WTC11 (cell line): ENCODE measurements around the gene CNDP2. TPM values are rescaled to one million over a fixed set of nuclear protein-coding genes. Genes with fewer than 3 reads are reported as not detected.
A peak's percentile ranks its signal among the peaks of the same experiment; 100 is the strongest.

Source experiments
- ATAC-seq: fragments of 200-7000 bp; cut with Tn5 transposase; 2 replicates; pipeline ENCODE4 v1.10.0; 2021; ENCODE audit warnings: mild to moderate bottlenecking, moderate library complexity
- CTCF ChIA-PET: fragments of 300-600 bp; sonication (Branson Sonifier 250); formaldehyde crosslinking; loops from one replicate; lab custom pipeline; 2021; ENCODE audit warnings: antibody characterized with exemption; lab: Charles Lee
- POLR2A ChIA-PET: fragments of 350-600 bp; sonication (Branson Sonifier 250); formaldehyde crosslinking; loops from one replicate; lab custom pipeline; 2021; ENCODE audit warnings: antibody characterized with exemption; lab: Charles Lee
- DNase-seq: peaks from one replicate; pipeline ENCODE4 v3.0.0; 2021; ENCODE audit warnings: low spot score
- H3K27ac Mint-ChIP-seq: 2 replicates; pipeline ENCODE4 v1.8.0; 2021; ENCODE audit warnings: mixed read lengths
- H3K27me3 Mint-ChIP-seq: 2 replicates; pipeline ENCODE4 v1.8.0; 2021; ENCODE audit warnings: low read depth, mild to moderate bottlenecking, moderate library complexity, mixed read lengths
- H3K36me3 Mint-ChIP-seq: 2 replicates; pipeline ENCODE4 v1.8.0; 2021; ENCODE audit warnings: mixed read lengths
- H3K4me1 Mint-ChIP-seq: 2 replicates; pipeline ENCODE4 v1.8.0; 2022; ENCODE audit warnings: mixed read lengths
- H3K4me3 Mint-ChIP-seq: 2 replicates; pipeline ENCODE4 v1.8.0; 2021; ENCODE audit warnings: mild to moderate bottlenecking, moderate library complexity, mixed read lengths
- H3K9me3 Mint-ChIP-seq: 2 replicates; pipeline ENCODE4 v1.8.0; 2021; ENCODE audit warnings: mixed read lengths
- ATF1 ChIP-seq: sonication (generic); formaldehyde crosslinking; IDR thresholded peaks from 2 replicates; pipeline ENCODE4 v1.8.1; 2023; ENCODE audit warnings: mild to moderate bottlenecking, moderate library complexity, missing genetic modification reagents
- CREM ChIP-seq: sonication (generic); formaldehyde crosslinking; IDR thresholded peaks from 2 replicates; pipeline ENCODE4 v1.8.1; 2022; ENCODE audit warnings: mild to moderate bottlenecking, missing genetic modification reagents, moderate library complexity
- CTCF ChIP-seq: fragments of 200-600 bp; IDR thresholded peaks from 2 replicates; pipeline ENCODE4 v1.8.0; 2022; ENCODE audit warnings: antibody characterized with exemption
- EMX1 ChIP-seq: fragments of 250-450 bp; sonication (Bioruptor Pico); IDR thresholded peaks from 2 replicates; pipeline ENCODE4 v1.8.0; 2021; ENCODE audit warnings: mild to moderate bottlenecking
- ESRRA ChIP-seq: sonication (generic); formaldehyde crosslinking; IDR thresholded peaks from 2 replicates; pipeline ENCODE4 v1.8.1; 2022; ENCODE audit warnings: mild to moderate bottlenecking, missing genetic modification reagents, borderline replicate concordance
- GRHL2 ChIP-seq: fragments of 250-450 bp; sonication (Bioruptor Pico); IDR thresholded peaks from 2 replicates; pipeline ENCODE4 v1.8.0; 2022; ENCODE audit warnings: mild to moderate bottlenecking, moderate library complexity; ENCODE audit not compliant: insufficient replicate concordance, severe bottlenecking
- JUN ChIP-seq: sonication (generic); formaldehyde crosslinking; IDR thresholded peaks from 2 replicates; pipeline ENCODE4 v1.8.0; 2023; ENCODE audit warnings: mild to moderate bottlenecking, missing genetic modification reagents
- MYBL2 ChIP-seq: sonication (generic); formaldehyde crosslinking; IDR thresholded peaks from 2 replicates; pipeline ENCODE4 v1.8.1; 2023; ENCODE audit warnings: mild to moderate bottlenecking, moderate library complexity, missing genetic modification reagents
- NR3C1 ChIP-seq: sonication (generic); formaldehyde crosslinking; conservative IDR thresholded peaks from 2 replicates; pipeline ENCODE4 v1.8.1; 2023; ENCODE audit warnings: low read depth, mild to moderate bottlenecking, missing genetic modification reagents
- OVOL2 ChIP-seq: fragments of 250-450 bp; sonication (Bioruptor Pico); IDR thresholded peaks from 2 replicates; pipeline ENCODE4 v1.9.0; 2021; ENCODE audit warnings: mild to moderate bottlenecking, borderline replicate concordance
- PREB ChIP-seq: sonication (generic); formaldehyde crosslinking; IDR thresholded peaks from 2 replicates; pipeline ENCODE4 v1.8.1; 2022; ENCODE audit warnings: mild to moderate bottlenecking, missing genetic modification reagents, moderate library complexity, borderline replicate concordance
- RELA ChIP-seq: sonication (generic); formaldehyde crosslinking; IDR thresholded peaks from 2 replicates; pipeline ENCODE4 v1.8.1; 2022; ENCODE audit warnings: missing genetic modification reagents, mild to moderate bottlenecking, borderline replicate concordance
- SOX15 ChIP-seq: fragments of 250-450 bp; sonication (Bioruptor Pico); IDR thresholded peaks from 2 replicates; pipeline ENCODE4 v1.9.0; 2021; ENCODE audit warnings: mild to moderate bottlenecking
- ZNF219 ChIP-seq: sonication (generic); formaldehyde crosslinking; IDR thresholded peaks from 2 replicates; pipeline ENCODE4 v1.8.0; 2023; ENCODE audit warnings: missing genetic modification reagents, mild to moderate bottlenecking, borderline replicate concordance
- ZNF232 ChIP-seq: sonication (generic); formaldehyde crosslinking; IDR thresholded peaks from 2 replicates; pipeline ENCODE4 v1.8.0; 2022; ENCODE audit warnings: mild to moderate bottlenecking, missing genetic modification reagents
- ZNF396 ChIP-seq: fragments of 250-450 bp; sonication (Bioruptor Pico); IDR thresholded peaks from 2 replicates; pipeline ENCODE4 v1.8.0; 2021; ENCODE audit warnings: mild to moderate bottlenecking, moderate library complexity, borderline replicate concordance
- total RNA-seq: library from RNA; stranded (reverse); gene quantifications from 3 replicates; pipeline ENCODE4 v1.2.3, GENCODE V29; 2021
- TF ChIP-seq, protein P1 (sequence below): sonication (generic); formaldehyde crosslinking; IDR thresholded peaks from 2 replicates; pipeline ENCODE4 v1.8.1; 2023; ENCODE audit warnings: mild to moderate bottlenecking, missing genetic modification reagents, borderline replicate concordance
- TF ChIP-seq, protein P2 (sequence below): sonication (generic); formaldehyde crosslinking; conservative IDR thresholded peaks from 2 replicates; pipeline ENCODE4 v1.8.1; 2023; ENCODE audit warnings: mild to moderate bottlenecking, low read depth, missing genetic modification reagents, moderate library complexity

CNDP2 gene
- total RNA-seq, 1 experiment from 2014 or later: 248 TPM

GRCh38 chr18:74463254-74463653, 32.9 kb upstream of the CNDP2 start:
- CTCF ChIA-PET: no interaction called here
- Mint-ChIP-seq H3K27me3 (peaks cover 16% of the 10 kb centered on the region), H3K36me3 (no peaks in the 10 kb centered on the region), H3K4me1 (peaks cover under 1% of the 10 kb centered on the region), H3K4me3 (no peak overlapping the region), H3K9me3 (peaks cover 10% of the 10 kb centered on the region), H3K27ac (no peak overlapping the region)
- ATAC-seq (no peak), DNase-seq (no peak)
- no peak for TF ChIP-seq NR3C1
- no peak for TF ChIP-seq RELA (CRISPR knock-in tag)
- no peak for TF ChIP-seq ATF1
- POLR2A ChIA-PET: no interaction called here

GRCh38 chr18:74463983-74464382, 32.2 kb upstream of the CNDP2 start:
- Mint-ChIP-seq H3K4me1 (peaks cover 8% of the 10 kb centered on the region), H3K4me3 (no peak overlapping the region), H3K27ac (no peak overlapping the region), H3K36me3 (no peaks in the 10 kb centered on the region), H3K9me3 (peaks cover 10% of the 10 kb centered on the region), H3K27me3 (peaks cover 9% of the 10 kb centered on the region)
- ChIA-PET CTCF (no interaction called here), POLR2A (no interaction called here)
- TF ChIP-seq CTCF (no peak), MYBL2 (CRISPR knock-in tag) (no peak), GRHL2 (no peak), PREB (CRISPR knock-in tag) (no peak), ZNF232 (CRISPR knock-in tag) (no peak), EMX1 (CRISPR knock-in tag) (no peak), CREM (CRISPR knock-in tag) (no peak)
- TF ChIP-seq, protein P1, sequence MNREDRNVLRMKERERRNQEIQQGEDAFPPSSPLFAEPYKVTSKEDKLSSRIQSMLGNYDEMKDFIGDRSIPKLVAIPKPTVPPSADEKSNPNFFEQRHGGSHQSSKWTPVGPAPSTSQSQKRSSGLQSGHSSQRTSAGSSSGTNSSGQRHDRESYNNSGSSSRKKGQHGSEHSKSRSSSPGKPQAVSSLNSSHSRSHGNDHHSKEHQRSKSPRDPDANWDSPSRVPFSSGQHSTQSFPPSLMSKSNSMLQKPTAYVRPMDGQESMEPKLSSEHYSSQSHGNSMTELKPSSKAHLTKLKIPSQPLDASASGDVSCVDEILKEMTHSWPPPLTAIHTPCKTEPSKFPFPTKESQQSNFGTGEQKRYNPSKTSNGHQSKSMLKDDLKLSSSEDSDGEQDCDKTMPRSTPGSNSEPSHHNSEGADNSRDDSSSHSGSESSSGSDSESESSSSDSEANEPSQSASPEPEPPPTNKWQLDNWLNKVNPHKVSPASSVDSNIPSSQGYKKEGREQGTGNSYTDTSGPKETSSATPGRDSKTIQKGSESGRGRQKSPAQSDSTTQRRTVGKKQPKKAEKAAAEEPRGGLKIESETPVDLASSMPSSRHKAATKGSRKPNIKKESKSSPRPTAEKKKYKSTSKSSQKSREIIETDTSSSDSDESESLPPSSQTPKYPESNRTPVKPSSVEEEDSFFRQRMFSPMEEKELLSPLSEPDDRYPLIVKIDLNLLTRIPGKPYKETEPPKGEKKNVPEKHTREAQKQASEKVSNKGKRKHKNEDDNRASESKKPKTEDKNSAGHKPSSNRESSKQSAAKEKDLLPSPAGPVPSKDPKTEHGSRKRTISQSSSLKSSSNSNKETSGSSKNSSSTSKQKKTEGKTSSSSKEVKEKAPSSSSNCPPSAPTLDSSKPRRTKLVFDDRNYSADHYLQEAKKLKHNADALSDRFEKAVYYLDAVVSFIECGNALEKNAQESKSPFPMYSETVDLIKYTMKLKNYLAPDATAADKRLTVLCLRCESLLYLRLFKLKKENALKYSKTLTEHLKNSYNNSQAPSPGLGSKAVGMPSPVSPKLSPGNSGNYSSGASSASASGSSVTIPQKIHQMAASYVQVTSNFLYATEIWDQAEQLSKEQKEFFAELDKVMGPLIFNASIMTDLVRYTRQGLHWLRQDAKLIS (CRISPR knock-in tag): no peak
- ATAC-seq: no peak
- no peak for DNase-seq

- no peaks in the 10 kb centered on the region; the same call in 1 of the 2 replicates for H3K27me3 Mint-ChIP-seq
- H3K4me3 Mint-ChIP-seq: no peak overlapping the region
- no peak for DNase-seq
- H3K4me1 Mint-ChIP-seq: peaks cover 8% of the 10 kb centered on the region
- H3K9me3 Mint-ChIP-seq: peaks cover 23% of the 10 kb centered on the region
- no peak for ATAC-seq
- CTCF ChIA-PET: no interaction called here
- peaks cover 5% of the 10 kb centered on the region; the same call in 1 of the 2 replicates for H3K36me3 Mint-ChIP-seq
- H3K27ac Mint-ChIP-seq: no peak overlapping the region
- TF ChIP-seq RELA (CRISPR knock-in tag): no peak
- POLR2A ChIA-PET: interaction anchor here (0.6 kb wide), 1 partner anchor 261 kb away, joined by 3 read pairs; no protein-coding TSS in a partner anchor
Observed at GRCh38 chr18:74465775-74466174, 30.4 kb upstream of the CNDP2 start.

- H3K4me1 Mint-ChIP-seq: peaks cover 8% of the 10 kb centered on the region
- POLR2A ChIA-PET: no interaction called here
- ATAC-seq: 0 out of 2 replicates have a peak, but pooled peaks have one; percentile 18
- H3K9me3 Mint-ChIP-seq: peaks cover 13% of the 10 kb centered on the region
- peaks cover 5% of the 10 kb centered on the region; the same call in 1 of the 2 replicates for H3K36me3 Mint-ChIP-seq
- no peak overlapping the region for H3K4me3 Mint-ChIP-seq
- DNase-seq: no peak
- CTCF ChIA-PET: no interaction called here
- no peaks in the 10 kb centered on the region; the same call in 1 of the 2 replicates for H3K27me3 Mint-ChIP-seq
- H3K27ac Mint-ChIP-seq: no peak overlapping the region
- TF ChIP-seq, protein P2, sequence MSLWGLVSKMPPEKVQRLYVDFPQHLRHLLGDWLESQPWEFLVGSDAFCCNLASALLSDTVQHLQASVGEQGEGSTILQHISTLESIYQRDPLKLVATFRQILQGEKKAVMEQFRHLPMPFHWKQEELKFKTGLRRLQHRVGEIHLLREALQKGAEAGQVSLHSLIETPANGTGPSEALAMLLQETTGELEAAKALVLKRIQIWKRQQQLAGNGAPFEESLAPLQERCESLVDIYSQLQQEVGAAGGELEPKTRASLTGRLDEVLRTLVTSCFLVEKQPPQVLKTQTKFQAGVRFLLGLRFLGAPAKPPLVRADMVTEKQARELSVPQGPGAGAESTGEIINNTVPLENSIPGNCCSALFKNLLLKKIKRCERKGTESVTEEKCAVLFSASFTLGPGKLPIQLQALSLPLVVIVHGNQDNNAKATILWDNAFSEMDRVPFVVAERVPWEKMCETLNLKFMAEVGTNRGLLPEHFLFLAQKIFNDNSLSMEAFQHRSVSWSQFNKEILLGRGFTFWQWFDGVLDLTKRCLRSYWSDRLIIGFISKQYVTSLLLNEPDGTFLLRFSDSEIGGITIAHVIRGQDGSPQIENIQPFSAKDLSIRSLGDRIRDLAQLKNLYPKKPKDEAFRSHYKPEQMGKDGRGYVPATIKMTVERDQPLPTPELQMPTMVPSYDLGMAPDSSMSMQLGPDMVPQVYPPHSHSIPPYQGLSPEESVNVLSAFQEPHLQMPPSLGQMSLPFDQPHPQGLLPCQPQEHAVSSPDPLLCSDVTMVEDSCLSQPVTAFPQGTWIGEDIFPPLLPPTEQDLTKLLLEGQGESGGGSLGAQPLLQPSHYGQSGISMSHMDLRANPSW (CRISPR knock-in tag): no peak
- TF ChIP-seq ESRRA (CRISPR knock-in tag): no peak
- TF ChIP-seq ZNF219 (CRISPR knock-in tag): no peak
- no peak for TF ChIP-seq ZNF396 (CRISPR knock-in tag)
- TF ChIP-seq OVOL2: no peak
- no peak for TF ChIP-seq JUN (CRISPR knock-in tag)
- TF ChIP-seq SOX15 (CRISPR knock-in tag): no peak
- no peak for TF ChIP-seq NR3C1
Observed at GRCh38 chr18:74468547-74469061, 27.6 kb upstream of the CNDP2 start.
